Fibroblast of lung (primary cell): Measurements from ENCODE around the gene CLIC3. TPM values are rescaled to one million over a fixed set of nuclear protein-coding genes. Genes with fewer than 3 reads are reported as not detected.
"Not testable (repeated sequence)": the region's sequence is repeated elsewhere in the genome, so short reads cannot be mapped to it uniquely, and the experiment has no call there.

Experiments used
- DNase-seq, 2 donors: peaks; one replicate each; pipeline versions ENCODE4 v3.0.0 to v3.0.0-alpha.2; 2010; ENCODE audit warnings: low read depth in 2 of 2
- H2AFZ ChIP-seq: 2 replicates; pipeline ENCODE4 v1.5.1; 2012; ENCODE audit warnings: low read length, control low read depth, inconsistent platforms
- H3K27ac ChIP-seq: 2 replicates; pipeline ENCODE4 v1.5.1; 2011; ENCODE audit warnings: low read length, control low read depth; ENCODE audit not compliant: insufficient read depth
- H3K27me3 ChIP-seq: 2 replicates; pipeline ENCODE4 v1.5.1; 2011; ENCODE audit warnings: mild to moderate bottlenecking, low read length; ENCODE audit not compliant: control insufficient read depth, insufficient read depth
- H3K36me3 ChIP-seq: 2 replicates; pipeline ENCODE4 v1.5.1; 2011; ENCODE audit warnings: low read length; ENCODE audit not compliant: control insufficient read depth, insufficient read depth
- H3K4me1 ChIP-seq: 2 replicates; pipeline ENCODE4 v1.5.1; 2011; ENCODE audit warnings: low read length; ENCODE audit not compliant: control insufficient read depth, insufficient read depth; ENCODE audit errors: extremely low read depth
- H3K4me2 ChIP-seq: 2 replicates; pipeline ENCODE4 v1.5.1; 2011; ENCODE audit warnings: low read length, control low read depth; ENCODE audit not compliant: insufficient read depth; ENCODE audit errors: extremely low read depth
- H3K4me3 ChIP-seq, 4 experiments: fragments of 200-600 bp in 1 of 4; sonication (generic) in 1 of 4; replicated peaks in 1 of 4; 2 replicates each; pipeline ENCODE4 v1.5.1; 2011 to 2016; ENCODE audit warnings: low read length in 4 of 4, low read depth in 3 of 4, mild to moderate bottlenecking in 3 of 4, control low read depth in 2 of 4, inconsistent platforms in 1 of 4, mixed read lengths in 1 of 4; ENCODE audit not compliant: insufficient read depth in 1 of 4; ENCODE audit errors: control extremely low read depth in 1 of 4
- H3K79me2 ChIP-seq: 2 replicates; pipeline ENCODE4 v1.5.1; 2012; ENCODE audit warnings: mild to moderate bottlenecking, low read length, inconsistent platforms; ENCODE audit not compliant: control insufficient read depth, insufficient read depth
- H3K9ac ChIP-seq: 2 replicates; pipeline ENCODE4 v1.5.1; 2011; ENCODE audit warnings: mild to moderate bottlenecking, low read length, control low read depth; ENCODE audit not compliant: insufficient read depth
- H3K9me3 ChIP-seq: 2 replicates; pipeline ENCODE4 v1.5.1; 2012; ENCODE audit warnings: low read depth, low read length; ENCODE audit not compliant: control insufficient read depth, insufficient read depth
- H4K20me1 ChIP-seq: 2 replicates; pipeline ENCODE4 v1.5.1; 2011; ENCODE audit warnings: low read length; ENCODE audit not compliant: control insufficient read depth, insufficient read depth; ENCODE audit errors: extremely low read depth
- EZH2 ChIP-seq: IDR thresholded peaks from 2 replicates; pipeline ENCODE4 v1.5.1; 2012; ENCODE audit warnings: low read length, control low read depth, mild to moderate bottlenecking; ENCODE audit errors: missing control alignments
- polyA plus RNA-seq, 2 donors: library from polyadenylated mRNA; depleted of rRNA in 1 of 2; stranded (reverse) in 1 of 2; unstranded in 1 of 2; fragments of >200 nt; gene quantifications; 2 replicates each; pipeline ENCODE4 v1.2.1, GENCODE V29; 2011 to 2012; ENCODE audit warnings: missing spikeins in 1 of 2
- total RNA-seq: library from RNA; depleted of rRNA; stranded (reverse); fragments of >200 nt; gene quantifications from 2 replicates; pipeline ENCODE4 v1.2.1, GENCODE V29; 2014
- TF ChIP-seq, protein P1 (sequence below), 2 donors: IDR thresholded peaks in 1 of 2; conservative IDR thresholded peaks in 1 of 2; 1 replicate in 1 of 2; 2 replicates in 1 of 2; pipeline ENCODE4 v1.5.1; 2011 to 2012; ENCODE audit warnings: low read length in 2 of 2, control low read depth in 1 of 2, inconsistent platforms in 1 of 2, low read depth in 1 of 2, mild to moderate bottlenecking in 1 of 2

Gene CLIC3
- total and polyA plus RNA-seq, 2 donors (not counting 1 experiment from before 2014, with no cell fraction given) = 0.98 to 3.5 TPM

DNA sequence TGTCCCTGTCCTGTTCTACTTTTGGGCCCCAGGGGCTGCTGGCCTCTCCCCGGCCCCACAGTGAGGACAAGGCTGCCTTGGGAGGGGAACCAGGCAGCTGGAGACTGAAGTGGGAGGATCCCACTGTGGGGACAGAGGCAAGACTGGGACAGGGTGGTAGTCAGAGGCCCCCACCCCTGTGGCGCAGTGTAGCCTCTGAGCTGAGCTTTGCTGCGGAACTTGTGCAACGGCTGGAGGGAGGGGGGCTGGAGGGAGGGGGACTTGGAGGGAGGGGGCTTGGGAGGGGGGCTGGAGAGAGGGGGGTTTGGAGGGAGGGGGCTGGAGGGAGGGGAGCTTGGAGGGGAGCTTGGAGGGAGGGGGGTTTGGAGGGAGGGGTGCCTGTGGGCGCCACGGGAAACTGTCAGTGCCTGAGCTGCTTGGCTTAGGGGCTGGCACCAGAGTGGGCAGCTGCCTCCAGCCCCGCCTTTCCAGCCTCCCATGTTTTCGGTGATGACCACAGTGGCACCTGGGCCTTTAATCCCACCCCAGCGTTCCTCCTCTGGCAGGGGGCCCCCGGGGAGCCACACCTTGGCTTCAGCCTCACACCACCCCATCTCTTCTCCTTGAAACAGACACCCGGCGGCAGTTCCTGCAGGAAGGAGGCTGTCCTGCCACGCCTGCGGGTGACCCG, 37.8 kb upstream of the CLIC3 start:
- Histone ChIP-seq H3K27me3 (no peaks in the 10 kb centered on the region), H3K27ac (no peak overlapping the region), H3K4me1 (peaks cover under 1% of the 10 kb centered on the region), H3K4me2 (no peak overlapping the region), H3K9me3 (no peaks in the 10 kb centered on the region), H3K36me3 (peaks cover 3% of the 10 kb centered on the region), H4K20me1 (no peaks in the 10 kb centered on the region), H3K4me3 (no peak overlapping the region), H3K9ac (no peak overlapping the region), H3K79me2 (no peaks in the 10 kb centered on the region), H2AFZ (no peak overlapping the region)
- no peak for TF ChIP-seq EZH2
- TF ChIP-seq, protein P1, sequence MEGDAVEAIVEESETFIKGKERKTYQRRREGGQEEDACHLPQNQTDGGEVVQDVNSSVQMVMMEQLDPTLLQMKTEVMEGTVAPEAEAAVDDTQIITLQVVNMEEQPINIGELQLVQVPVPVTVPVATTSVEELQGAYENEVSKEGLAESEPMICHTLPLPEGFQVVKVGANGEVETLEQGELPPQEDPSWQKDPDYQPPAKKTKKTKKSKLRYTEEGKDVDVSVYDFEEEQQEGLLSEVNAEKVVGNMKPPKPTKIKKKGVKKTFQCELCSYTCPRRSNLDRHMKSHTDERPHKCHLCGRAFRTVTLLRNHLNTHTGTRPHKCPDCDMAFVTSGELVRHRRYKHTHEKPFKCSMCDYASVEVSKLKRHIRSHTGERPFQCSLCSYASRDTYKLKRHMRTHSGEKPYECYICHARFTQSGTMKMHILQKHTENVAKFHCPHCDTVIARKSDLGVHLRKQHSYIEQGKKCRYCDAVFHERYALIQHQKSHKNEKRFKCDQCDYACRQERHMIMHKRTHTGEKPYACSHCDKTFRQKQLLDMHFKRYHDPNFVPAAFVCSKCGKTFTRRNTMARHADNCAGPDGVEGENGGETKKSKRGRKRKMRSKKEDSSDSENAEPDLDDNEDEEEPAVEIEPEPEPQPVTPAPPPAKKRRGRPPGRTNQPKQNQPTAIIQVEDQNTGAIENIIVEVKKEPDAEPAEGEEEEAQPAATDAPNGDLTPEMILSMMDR (conservative IDR thresholded peaks at IDR 0.05 in 1 of 2, IDR thresholded peaks at IDR 0.05 in 1 of 2; ENCODE audit: low read depth in 1 of 2, low read length in 2 of 2) = no peak
- no peak for DNase-seq

DNA sequence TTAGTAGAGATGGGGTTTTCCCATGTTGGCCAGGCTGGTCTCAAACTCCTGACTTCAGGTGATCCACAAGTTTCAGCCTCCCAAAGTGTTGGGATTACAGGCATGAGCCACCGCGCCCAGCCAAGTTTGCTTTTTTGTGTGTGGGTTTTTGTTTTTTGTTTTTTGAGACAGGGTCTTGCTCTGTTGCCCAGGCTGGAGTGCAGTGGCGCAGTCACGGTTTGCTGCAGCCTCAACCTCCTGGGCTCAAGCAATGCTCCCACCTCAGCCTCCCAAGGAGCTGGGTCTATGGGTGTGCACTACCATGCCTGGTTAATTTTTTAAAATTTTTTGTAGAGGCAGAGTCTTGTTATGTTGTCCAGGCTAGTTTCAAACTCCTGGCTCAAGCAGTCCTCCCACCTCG, 37.1 kb upstream of the CLIC3 start:
- H3K9me3 ChIP-seq, H2AFZ ChIP-seq, H3K4me3 ChIP-seq, H3K4me1 ChIP-seq, H4K20me1 ChIP-seq, H3K27ac ChIP-seq, H3K4me2 ChIP-seq, H3K27me3 ChIP-seq, H3K79me2 ChIP-seq, DNase-seq, H3K36me3 ChIP-seq, H3K9ac ChIP-seq: not testable (repeated sequence)

DNA sequence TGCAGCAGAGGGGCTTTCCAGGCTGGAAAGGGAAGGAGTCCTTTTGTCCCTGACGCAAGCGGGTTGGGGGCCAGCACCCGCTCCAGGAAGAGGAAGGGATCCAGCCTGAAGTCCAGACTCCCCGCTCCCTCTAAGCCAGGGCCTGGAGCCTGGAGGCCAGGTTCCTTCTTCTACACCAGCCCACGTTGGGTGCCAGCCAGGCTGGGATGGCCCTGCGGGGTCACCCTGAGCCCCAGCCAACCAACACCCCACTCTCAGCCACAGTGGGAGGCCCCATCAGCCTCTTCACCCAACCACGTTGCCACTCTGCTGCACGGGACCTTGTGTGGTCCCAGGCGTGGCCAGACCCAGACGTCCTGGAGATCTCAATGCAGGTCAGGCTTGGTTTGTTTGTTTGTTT, 36.5 kb upstream of the CLIC3 start:
- H3K4me2 ChIP-seq = no peak overlapping the region
- H3K79me2 ChIP-seq = no peaks in the 10 kb centered on the region
- no peaks in the 10 kb centered on the region for H3K27me3 ChIP-seq
- no peak for TF ChIP-seq EZH2
- TF ChIP-seq, protein P1 (conservative IDR thresholded peaks at IDR 0.05 in 1 of 2, IDR thresholded peaks at IDR 0.05 in 1 of 2; ENCODE audit: low read depth in 1 of 2, low read length in 2 of 2) = no peak
- peaks cover 4% of the 10 kb centered on the region for H3K4me1 ChIP-seq
- H2AFZ ChIP-seq = no peak overlapping the region
- no peaks in the 10 kb centered on the region for H3K9me3 ChIP-seq
- H3K4me3 ChIP-seq = no peak overlapping the region
- no peaks in the 10 kb centered on the region for H4K20me1 ChIP-seq
- no peak for DNase-seq
- no peaks in the 10 kb centered on the region for H3K36me3 ChIP-seq
- H3K27ac ChIP-seq = no peak overlapping the region
- no peak overlapping the region for H3K9ac ChIP-seq
